Activated effector memory CD4-positive, alpha-beta T cell treated with Interleukin-2 at 50 U/mL for 16 hours (primary cell): Measurements from ENCODE around the gene AHNAK2.
"Not testable (repeated sequence)": the region's sequence is repeated elsewhere in the genome, so short reads cannot be mapped to it uniquely, and the experiment has no call there.

Experiments used
- DNase-seq: peaks from one replicate; pipeline ENCODE4 v3.0.0-alpha.2; 2020

AHNAK2 gene

DNA sequence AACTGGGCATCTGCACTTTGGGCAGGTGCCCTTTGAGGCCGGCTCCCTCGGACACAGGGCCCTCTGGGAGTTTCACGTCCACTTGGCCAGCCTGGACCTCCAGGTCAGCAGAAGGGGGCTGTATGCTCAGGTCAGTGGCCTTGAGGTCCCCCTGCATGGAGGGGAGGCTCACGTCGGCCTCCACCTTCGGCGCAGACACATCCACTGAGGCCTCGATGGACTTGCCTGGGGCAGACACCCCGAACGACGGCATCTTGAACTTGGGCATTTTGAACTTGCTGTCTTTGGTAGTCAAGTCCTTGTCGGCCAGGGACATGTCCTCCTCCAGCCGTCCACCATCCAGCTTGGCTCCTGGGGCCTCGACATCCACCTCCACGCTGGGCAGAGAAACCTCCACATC, 27.5 kb downstream of the AHNAK2 start:
- not testable (repeated sequence) for DNase-seq

DNA sequence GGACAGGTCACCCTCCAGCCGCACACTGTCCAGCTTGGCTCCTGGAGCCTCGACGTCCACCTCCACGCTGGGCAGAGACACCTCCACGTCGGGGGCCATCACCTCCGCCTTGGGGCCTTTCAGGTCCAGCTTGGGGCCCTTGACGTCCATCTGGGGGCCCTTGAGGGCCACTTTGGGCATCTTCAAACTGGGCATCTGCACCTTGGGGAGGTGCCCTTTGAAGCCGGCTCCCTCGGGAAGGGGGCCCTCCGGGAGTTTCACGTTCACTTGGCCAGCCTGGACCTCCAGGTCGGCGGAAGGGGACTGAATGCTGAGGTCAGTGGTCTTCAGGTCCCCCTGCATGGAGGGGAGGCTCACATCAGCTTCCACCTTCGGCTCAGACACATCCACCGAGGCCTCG, 28.2 kb downstream of the AHNAK2 start:
- DNase-seq, result no peak

DNA sequence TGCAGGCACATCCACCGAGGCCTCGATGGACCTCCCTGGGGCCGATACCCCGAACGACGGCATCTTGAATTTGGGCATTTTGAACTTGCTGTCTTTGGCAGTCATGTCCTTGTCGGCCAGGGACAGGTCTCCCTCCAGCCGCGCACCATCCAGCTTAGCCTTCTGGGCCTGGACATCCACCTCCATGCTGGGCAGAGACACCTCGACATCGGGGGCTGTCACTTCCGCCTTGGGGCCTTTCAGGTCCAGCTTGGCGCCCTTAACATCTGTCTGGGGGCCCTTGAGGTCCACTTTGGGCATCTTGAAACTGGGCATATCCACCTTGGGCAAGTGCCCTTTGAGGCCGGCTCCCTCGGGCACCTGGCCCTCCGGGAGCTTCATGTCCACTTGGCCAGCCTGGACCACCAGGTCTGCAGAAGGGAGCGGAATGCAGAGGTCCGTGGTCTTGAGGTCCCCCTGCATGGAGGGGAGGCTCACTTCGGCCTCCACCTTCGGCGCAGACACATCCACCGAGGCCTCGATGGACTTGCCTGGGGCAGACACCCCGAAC, 28.7 kb downstream of the AHNAK2 start:
- not testable (repeated sequence) for DNase-seq

DNA sequence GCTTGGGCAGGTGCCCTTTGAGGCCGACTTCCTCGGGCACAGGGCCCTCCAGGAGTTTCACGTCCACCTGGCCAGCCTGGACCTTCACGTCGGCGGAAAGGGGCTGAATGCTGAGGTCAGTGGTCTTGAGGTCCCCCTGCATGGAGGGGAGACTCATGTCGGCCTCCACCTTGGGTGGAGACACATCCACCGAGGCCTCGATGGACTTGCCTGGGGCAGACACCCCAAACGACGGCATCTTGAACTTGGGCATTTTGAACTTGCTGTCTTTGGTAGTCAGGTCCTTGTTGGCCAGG, 29.5 kb downstream of the AHNAK2 start:
- no peak for DNase-seq

DNA sequence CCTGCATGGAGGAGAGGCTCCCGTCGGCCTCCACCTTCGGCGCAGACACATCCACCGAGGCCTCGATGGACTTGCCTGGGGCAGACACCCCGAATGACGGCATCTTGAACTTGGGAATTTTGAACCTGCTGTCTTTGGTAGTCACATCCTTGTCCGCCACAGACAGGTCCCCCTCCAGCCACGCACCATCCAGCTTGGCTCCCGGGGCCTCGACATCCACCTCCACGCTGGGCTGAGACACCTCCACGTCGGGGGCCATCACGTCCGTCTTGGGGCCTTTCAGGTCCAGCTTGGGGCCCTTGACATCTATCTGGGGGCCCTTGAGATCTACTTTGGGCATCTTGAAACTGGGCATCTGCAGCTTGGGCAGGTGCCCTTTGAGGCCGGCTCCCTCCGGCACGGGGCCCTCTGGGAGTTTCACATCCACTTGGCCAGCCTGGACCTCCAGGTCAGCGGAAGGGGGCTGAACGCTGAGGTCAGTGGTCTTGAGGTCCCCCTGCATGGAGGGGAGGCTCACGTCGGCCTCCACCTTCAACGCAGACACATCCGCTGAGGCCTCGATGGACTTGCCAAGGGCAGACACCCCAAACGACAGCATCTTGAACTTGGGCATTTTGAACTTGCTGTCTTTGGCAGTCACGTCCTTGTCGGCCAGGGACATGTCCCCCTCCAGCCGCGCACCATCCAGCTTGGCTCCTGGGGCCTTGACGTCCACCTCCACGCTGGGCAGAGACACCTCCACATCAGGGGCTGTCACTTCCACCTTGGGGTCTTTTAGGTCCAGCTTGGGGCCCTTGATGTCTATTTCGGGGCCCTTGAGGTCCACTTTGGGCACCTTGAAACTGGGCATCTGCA, 30.1 kb downstream of the AHNAK2 start:
- DNase-seq, result not testable (repeated sequence)

DNA sequence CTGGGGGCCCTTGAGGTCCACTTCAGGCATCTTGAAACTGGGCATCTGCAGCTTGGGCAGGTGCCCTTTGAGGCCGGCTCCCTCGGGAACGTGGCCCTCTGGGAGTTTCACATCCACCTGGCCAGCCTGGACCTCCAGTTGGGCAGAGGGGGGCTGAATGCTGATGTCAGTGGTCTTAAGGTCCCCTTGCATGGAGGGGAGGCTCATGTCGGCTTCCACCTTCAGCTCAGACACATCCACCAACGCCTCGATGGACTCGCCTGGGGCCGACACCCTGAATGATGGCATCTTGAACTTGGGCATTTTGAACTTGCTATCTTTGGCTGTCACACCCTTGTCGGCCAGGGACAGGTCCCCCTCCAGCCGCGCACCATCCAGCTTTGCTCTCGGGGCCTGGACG, 31.0 kb downstream of the AHNAK2 start:
- DNase-seq, result not testable (repeated sequence)

DNA sequence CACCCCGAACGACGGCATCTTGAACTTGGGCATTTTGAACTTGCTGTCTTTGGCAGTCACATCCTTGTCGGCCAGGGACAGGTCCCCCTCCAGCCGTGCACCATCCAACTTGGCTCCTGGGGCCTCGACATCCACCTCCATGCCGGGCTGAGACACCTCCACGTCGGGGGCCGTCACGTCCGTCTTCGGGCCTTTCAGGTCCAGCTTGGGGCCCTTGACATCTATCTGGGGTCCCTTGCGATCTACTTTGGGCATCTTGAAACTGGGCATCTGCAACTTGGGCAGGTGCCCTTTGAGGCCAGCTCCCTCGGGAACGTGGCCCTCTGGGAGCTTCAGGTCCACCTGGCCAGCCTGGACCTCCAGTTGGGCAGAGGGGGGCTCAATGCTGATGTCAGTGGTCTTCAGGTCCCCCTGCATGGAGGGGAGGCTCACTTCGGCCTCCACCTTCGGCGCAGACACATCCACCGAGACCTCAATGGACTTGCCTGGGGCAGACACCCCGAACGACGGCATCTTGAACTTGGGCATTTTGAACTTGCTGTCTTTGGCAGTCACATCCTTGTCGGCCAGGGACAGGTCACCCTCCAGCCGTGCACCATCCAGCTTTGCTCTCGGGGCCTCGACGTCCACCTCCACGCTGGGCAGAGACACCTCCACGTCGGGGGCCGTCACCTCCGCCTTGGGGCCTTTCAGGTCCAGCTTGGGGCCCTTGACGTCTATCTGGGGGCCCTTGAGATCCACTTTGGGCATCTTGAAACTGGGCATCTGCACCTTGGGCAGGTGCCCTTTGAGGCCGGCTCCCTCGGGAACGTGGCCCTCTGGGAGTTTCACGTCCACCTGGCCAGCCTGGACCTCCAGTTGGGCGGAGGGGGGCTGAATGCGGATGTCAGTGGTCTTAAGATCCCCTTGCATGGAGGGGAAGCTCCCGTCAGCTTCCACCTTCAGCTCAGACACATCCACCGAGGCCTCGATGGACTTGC, 31.9 kb downstream of the AHNAK2 start:
- not testable (repeated sequence) for DNase-seq

DNA sequence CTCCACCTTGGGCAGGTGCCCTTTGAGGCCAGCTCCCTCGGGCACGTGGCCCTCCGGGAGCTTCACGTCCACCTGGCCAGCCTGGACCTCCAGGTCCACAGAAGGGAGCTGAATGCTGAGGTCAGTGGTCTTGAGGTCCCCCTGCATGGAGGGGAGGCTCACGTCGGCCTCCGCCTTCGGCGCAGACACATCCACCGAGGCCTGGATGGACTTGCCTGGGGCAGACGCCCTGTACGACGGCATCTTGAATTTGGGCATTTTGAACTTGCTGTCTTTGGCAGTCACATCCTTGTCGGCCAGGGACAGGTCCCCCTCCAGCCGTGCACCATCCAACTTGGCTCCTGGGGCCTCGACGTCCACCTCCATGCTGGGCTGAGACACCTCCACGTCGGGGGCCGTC, 32.9 kb downstream of the AHNAK2 start:
- DNase-seq, result not testable (repeated sequence)

DNA sequence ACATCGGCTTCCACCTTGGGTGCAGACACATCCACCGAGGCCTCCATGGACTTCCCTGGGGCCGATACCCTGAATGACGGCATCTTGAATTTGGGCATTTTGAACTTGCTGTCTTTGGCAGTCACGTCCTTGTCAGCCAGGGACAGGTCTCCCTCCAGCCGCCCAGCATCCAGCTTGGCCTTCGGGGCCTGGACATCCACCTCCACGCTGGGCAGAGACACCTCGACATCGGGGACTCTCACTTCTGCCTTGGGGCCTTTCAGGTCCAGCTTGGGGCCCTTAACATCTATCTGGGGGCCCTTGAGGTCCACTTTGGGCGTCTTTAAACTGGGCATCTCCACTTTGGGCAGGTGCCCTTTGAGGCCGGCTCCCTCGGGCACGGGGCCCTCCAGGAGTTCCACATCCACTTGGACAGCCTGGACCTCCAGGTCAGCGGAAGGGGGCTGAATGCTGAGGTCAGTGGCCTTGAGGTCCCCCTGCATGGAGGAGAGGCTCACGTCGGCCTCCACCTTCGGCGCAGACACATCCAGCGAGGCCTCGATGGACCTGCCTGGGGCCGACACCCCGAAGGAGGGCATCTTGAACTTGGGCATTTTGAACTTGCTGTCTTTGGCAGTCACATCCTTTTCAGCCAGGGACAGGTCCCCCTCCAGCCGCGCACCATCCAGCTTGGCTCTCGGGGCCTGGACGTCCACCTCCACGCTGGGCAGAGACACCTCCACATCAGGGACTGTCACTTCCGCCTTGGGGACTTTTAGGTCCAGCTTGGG, 33.6 kb downstream of the AHNAK2 start:
- not testable (repeated sequence) for DNase-seq

DNA sequence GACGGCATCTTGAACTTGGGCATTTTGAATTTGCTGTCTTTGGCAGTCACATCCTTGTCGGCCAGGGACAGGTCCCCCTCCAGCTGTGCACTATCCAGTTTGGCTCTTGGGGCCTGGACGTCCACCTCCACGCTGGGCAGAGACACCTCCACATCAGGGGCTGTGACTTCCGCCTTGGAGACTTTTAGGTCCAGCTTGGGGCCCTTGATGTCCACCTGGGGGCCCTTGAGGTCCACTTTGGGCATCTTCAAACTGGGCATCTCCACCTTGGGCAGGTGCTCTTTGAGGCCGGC, 34.2 kb downstream of the AHNAK2 start:
- not testable (repeated sequence) for DNase-seq

DNA sequence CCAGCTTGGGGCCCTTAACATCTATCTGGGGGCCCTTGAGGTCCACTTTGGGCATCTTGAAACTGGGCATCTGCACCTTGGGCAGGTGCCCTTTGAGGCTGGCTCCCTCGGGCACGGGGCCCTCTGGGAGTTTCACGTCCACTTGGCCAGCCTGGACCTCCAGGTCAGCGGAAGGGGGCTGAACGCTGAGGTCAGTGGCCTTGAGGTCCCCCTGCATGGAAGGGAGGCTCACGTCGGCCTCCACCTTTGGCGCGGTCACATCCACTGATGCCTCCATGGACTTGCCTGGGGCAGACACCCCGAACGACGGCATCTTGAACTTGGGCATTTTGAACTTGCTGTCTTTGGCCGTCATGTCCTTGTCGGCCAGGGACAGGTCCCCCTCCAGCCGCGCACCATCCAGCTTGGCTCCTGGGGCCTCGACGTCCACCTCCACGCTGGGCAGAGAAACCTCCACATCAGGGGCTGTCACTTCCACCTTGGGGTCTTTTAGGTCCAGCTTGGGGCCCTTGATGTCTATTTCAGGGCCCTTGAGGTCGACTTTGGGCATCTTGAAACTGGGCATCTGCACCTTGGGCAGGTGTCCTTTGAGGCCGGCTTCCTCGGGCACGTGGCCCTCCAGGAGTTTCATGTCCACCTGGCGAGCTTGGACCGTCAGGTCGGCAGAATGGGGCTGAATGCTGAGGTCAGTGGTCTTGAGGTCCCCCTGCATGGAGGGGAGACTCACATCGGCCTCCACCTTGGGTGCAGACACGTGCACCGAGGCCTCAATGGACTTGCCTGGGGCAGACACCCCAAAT, 34.8 kb downstream of the AHNAK2 start:
- DNase-seq, result not testable (repeated sequence)

DNA sequence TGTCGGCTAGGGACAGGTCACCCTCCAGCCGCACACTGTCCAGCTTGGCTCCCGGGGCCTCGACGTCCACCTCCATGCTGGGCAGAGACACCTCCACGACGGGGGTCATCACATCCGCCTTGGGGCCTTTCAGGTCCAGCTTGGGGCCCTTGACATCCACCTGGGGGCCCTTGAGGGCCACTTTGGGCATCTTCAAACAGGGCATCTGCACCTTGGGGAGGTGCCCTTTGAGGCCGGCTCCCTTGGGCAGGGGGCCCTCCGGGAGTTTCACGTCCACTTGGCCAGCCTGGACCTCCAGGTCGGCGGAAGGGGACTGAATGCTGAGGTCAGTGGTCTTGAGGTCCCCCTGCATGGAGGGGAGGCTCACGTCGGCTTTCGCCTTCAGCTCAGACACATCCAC, 35.6 kb downstream of the AHNAK2 start:
- DNase-seq, result no peak

DNA sequence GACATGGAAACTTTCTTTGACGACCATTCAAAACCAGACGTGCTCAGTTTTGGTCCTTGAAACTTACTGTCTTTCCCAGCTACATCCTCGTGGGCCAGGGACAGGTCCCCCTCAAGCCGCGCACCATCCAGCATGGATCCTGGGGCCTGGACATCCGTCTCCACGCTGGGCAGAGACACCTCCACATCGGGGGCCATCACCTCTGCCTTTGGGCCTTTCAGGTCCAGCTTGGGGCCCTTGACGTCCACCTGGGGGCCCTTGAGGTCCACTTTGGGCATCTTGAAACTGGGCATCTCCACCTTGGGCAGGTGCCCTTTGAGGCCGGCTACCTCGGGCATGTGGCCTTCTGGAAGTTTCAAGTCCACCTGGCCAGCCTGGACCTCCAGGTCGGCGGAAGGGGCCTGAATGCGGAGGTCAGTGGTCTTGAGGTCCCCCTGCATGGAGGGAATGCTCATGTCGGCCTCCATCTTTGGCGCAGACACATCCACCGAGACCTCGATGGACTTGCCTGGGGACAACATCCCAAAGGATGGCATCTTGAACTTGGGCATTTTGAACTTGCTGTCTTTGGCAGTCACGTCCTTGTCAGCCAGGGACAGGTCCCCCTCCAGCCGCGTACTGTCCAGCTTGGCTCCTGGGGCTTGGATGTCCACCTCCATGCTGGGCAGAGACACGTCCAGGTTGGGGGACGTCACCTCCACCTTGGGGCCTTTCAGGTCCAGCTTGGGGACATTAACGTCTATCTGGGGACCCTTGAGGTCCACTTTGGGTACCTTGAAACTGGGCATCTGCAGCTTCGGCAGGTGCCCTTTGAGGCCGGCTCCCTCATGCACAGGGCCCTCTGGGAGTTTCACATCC, 36.4 kb downstream of the AHNAK2 start:
- no peak for DNase-seq

DNA sequence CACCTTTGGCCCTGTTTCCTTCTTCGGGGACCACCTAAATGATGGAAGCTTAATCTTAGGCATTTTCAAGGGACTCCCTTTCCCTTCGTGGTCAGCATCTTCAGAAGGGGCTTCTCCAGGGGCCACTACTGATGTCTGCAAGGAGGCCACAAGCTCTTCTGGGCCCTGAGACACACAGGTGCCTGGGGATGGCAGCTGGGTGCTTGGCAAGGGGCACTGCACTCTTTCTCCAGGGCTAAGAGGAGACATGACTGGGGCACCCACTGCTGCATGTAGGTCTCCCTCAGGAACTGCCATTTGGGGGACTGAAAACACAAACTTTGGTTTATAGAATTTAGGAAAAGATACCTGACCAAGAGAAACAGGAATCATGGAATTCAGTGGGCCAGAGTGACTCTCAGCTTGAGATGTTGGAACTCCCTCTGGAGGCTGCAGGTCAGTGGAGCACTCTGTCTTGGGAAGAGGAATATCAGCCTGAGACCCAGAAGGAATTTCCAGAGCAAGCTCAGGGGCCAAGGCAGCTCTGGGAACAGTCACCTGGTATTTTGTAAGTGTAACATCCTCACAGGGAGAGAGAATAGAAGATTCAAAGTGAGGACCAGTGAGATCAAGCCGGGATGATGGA, 37.5 kb downstream of the AHNAK2 start:
- DNase-seq, result no peak

DNA sequence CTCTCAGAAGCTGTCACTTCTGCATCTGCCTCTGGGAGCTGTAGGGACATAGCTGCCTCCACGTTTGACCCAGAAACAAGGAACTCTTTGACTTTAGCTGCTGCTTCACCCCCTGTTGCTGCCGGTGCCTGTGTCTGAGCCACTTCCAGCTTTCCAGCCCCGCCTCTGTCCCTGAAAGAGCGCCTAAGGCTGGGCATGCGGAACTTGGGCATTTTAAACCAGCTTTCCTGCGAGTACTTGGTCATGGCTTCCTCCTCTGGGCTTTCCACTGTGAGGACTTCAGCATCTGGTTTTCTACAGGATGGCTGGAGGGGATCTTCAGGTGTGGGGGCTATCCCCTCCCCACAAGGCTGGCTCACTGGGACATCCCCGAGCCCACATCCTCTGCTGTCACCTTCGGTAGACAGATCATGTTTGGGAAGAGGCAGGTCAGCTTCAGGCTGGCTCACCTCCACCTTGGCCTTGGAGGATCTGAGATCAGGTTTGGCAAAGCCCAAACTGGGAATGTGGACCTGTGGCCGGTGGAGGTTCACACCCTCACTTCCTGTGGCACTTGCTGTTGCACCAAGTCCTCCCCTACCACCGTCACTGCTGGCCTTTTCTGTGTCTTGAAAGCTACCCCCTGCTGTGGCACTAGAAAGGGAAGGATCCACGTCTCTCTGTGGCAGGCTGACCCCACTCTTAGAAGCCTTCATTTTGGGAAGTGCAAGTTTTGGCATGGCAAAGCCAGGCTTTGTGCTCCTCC, 38.3 kb downstream of the AHNAK2 start:
- DNase-seq, result no peak

DNA sequence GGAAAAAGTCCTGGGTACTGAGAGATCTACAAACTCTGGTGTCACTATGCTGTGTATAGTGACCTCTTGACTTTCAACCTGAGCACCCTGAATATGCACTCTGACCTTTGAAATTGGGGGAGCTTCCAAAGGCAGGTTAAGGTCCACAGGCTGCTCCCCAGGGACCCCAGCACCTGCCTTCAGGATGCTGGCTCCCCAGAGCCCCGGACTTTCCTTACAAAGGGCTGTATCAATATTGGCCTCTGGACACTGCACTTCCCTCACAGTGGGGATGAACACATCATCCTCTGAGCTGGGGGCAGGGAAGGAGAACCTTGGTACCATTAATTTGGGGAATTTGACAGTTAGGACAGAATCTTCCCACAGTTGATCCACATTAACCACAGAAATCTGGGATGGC, 39.2 kb downstream of the AHNAK2 start:
- no peak for DNase-seq

DNA sequence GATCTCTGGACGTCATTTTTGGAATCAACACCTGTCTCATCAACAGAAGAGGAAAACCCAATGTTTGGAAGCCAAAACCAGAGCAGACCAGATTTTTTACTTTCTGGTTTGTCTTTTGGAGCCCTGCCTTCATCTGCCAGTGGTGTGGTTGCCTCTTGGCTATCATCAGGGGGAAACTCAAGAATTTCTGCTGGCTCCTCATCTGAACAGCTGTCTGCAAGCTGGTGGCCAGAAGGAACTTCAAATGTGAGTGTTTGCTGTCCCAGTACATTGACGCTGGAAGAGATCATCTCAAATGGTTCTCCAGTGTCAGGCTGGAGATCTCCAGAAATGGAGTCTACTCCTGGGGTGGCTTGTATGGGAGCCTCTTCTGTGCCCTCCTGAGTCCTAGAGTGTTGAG, 39.7 kb downstream of the AHNAK2 start:
- DNase-seq, result no peak

DNA sequence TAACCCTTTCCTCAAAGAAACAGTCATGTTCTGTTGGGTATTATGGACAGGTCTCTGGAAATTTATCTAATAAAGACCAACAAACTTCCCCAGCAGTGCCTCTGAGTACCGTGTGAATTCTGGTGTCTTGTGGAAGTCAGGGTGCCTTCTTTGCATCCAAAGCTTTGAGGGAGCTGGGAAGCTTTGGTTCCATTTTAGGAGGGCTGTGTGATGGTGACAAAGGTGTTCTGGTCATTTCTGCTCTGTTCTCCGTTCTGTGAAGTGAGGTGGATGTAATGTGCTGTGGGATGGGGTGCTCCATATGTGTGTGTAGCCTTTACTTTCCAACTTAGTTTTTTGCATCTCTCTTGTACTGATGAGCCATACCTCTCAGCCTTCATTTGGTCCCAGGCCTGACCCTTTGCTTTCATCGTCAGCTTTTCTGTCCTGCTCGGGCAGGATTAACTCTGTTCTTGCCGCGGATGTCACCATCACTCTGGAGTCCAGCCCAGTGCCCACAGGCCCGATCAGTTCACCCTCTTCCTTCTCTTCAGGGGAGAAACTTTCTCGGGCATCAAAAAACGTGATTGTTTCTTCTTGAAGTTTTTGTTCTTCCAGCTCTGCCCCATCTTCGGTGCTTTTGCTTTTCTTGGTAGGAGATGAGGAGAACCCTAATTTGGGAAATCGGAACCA, 40.3 kb downstream of the AHNAK2 start:
- DNase-seq, result no peak

DNA sequence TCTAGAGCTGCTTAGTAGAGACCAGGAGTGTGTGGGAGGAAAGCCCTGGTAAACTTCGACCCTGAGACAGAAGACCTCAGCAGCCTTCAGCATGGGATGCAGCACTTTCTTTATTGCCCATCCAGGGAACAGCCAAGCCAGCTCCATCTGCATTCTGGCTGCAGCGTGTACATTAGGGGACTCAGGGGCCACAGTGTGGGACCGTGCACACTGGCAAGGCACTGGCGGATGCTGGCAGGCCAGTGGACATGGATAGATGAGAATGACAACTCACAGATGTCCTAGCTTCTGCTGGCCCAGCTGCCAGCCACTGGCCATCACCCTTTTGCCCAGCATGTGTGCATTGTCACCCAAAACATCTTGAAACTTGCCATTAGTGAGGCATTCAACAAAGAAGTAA, 41.0 kb downstream of the AHNAK2 start:
- DNase-seq, result no peak
